Measurements from ENCODE around the gene TIMM21. TPM values are rescaled to one million over a fixed set of nuclear protein-coding genes. Genes with fewer than 3 reads are reported as not detected.
A peak's percentile ranks its signal among the peaks of the same experiment; 100 is the strongest.

Gene TIMM21
- total and polyA plus RNA-seq, 2 of the 13 experiments (the other 11 are each of a cell fraction or from before 2014, with no cell fraction given), result 29.6 to 62.3 TPM

DNA sequence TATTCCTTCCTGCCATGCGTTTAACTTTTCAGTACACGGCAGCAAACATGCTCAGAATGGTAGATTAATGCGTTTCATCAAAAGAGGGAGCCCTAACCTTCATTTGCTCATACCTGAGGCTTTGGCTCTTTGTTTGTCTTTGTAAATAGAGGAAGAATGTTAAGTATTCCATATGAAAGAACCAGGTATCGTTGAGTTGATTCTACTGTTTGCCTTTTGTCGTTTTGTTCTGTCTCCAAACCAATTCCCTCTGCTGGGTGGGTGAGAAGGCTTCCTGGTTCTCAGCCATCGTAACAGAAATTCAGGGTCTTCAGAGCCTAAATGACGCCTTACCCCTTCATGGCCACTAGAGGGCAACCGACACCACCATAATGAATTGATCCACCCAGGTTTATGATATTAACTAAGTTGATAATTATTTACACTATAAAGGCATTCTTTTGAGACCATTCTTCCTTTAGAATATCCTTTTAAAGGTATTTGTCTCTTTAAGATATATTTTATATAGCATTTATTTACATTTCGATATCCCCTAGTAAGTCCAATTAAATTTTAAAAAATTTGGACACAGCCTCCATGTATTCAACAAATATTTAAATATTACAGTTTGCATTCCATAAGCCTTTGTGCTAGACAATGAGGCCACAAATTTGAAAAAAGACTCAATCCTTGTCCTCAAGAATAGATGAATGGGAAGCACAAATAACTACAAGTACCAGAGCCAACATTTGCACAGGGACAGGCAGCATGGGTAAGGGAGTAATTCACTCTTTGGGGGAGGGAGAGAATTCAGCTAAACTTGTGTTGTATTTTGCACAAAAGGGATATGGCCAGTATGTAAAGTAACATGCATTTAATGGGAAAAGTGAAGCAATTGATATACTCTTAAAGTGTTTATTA, 48.1 kb downstream of the TIMM21 start (continued):
- TF ChIP-seq NCOR1 (IDR thresholded peaks at IDR 0.05; ENCODE audit: borderline replicate concordance, low read length) (no peak), ZSCAN31 (CRISPR knock-in tag; IDR thresholded peaks at IDR 0.05; ENCODE audit: low read depth) (no peak), MIXL1 (CRISPR knock-in tag; IDR thresholded peaks at IDR 0.05) (peak; percentile 79), ZNF143 (CRISPR knock-in tag; IDR thresholded peaks at IDR 0.05) (no peak), NFE2 (CRISPR knock-in tag; IDR thresholded peaks at IDR 0.05) (no peak), FOXK1 (CRISPR knock-in tag; IDR thresholded peaks at IDR 0.05; ENCODE audit: borderline replicate concordance, low read depth) (no peak), BRCA1 (CRISPR knock-in tag; IDR thresholded peaks at IDR 0.05) (0 out of 2 replicates have a peak, but pooled peaks have one; percentile 6), ZNF138 (CRISPR knock-in tag; IDR thresholded peaks at IDR 0.05; ENCODE audit: low read depth) (no peak), KLF11 (CRISPR knock-in tag; IDR thresholded peaks at IDR 0.05) (0 out of 2 replicates have a peak, but pooled peaks have one; percentile 51), NKX3-1 (CRISPR knock-in tag; IDR thresholded peaks at IDR 0.05) (no peak), RBFOX2 (IDR thresholded peaks at IDR 0.05; ENCODE audit: low read depth, low read length) (no peak)
- TF ChIP-seq, protein P1, sequence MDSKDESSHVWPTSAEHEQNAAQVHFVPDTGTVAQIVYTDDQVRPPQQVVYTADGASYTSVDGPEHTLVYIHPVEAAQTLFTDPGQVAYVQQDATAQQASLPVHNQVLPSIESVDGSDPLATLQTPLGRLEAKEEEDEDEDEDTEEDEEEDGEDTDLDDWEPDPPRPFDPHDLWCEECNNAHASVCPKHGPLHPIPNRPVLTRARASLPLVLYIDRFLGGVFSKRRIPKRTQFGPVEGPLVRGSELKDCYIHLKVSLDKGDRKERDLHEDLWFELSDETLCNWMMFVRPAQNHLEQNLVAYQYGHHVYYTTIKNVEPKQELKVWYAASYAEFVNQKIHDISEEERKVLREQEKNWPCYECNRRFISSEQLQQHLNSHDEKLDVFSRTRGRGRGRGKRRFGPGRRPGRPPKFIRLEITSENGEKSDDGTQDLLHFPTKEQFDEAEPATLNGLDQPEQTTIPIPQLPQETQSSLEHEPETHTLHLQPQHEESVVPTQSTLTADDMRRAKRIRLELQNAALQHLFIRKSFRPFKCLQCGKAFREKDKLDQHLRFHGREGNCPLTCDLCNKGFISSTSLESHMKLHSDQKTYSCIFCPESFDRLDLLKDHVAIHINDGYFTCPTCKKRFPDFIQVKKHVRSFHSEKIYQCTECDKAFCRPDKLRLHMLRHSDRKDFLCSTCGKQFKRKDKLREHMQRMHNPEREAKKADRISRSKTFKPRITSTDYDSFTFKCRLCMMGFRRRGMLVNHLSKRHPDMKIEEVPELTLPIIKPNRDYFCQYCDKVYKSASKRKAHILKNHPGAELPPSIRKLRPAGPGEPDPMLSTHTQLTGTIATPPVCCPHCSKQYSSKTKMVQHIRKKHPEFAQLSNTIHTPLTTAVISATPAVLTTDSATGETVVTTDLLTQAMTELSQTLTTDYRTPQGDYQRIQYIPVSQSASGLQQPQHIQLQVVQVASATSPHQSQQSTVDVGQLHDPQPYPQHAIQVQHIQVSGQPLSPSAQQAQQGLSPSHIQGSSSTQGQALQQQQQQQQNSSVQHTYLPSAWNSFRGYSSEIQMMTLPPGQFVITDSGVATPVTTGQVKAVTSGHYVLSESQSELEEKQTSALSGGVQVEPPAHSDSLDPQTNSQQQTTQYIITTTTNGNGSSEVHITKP (CRISPR knock-in tag; IDR thresholded peaks at IDR 0.05; ENCODE audit: low read depth), result no peak
- TF ChIP-seq, protein P2, sequence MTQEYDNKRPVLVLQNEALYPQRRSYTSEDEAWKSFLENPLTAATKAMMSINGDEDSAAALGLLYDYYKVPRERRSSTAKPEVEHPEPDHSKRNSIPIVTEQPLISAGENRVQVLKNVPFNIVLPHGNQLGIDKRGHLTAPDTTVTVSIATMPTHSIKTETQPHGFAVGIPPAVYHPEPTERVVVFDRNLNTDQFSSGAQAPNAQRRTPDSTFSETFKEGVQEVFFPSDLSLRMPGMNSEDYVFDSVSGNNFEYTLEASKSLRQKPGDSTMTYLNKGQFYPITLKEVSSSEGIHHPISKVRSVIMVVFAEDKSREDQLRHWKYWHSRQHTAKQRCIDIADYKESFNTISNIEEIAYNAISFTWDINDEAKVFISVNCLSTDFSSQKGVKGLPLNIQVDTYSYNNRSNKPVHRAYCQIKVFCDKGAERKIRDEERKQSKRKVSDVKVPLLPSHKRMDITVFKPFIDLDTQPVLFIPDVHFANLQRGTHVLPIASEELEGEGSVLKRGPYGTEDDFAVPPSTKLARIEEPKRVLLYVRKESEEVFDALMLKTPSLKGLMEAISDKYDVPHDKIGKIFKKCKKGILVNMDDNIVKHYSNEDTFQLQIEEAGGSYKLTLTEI (CRISPR knock-in tag; conservative IDR thresholded peaks at IDR 0.05), result no peak
- TF ChIP-seq, protein P3, sequence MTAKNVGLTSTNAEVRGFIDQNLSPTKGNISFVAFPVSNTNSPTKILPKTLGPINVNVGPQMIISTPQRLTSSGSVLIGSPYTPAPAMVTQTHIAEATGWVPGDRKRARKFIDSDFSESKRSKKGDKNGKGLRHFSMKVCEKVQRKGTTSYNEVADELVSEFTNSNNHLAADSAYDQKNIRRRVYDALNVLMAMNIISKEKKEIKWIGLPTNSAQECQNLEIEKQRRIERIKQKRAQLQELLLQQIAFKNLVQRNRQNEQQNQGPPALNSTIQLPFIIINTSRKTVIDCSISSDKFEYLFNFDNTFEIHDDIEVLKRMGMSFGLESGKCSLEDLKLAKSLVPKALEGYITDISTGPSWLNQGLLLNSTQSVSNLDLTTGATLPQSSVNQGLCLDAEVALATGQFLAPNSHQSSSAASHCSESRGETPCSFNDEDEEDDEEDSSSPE (CRISPR knock-in tag; IDR thresholded peaks at IDR 0.05), result no peak
- TF ChIP-seq, protein P4, sequence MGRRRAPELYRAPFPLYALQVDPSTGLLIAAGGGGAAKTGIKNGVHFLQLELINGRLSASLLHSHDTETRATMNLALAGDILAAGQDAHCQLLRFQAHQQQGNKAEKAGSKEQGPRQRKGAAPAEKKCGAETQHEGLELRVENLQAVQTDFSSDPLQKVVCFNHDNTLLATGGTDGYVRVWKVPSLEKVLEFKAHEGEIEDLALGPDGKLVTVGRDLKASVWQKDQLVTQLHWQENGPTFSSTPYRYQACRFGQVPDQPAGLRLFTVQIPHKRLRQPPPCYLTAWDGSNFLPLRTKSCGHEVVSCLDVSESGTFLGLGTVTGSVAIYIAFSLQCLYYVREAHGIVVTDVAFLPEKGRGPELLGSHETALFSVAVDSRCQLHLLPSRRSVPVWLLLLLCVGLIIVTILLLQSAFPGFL (CRISPR knock-in tag; IDR thresholded peaks at IDR 0.05), result no peak
- TF ChIP-seq, protein P5, sequence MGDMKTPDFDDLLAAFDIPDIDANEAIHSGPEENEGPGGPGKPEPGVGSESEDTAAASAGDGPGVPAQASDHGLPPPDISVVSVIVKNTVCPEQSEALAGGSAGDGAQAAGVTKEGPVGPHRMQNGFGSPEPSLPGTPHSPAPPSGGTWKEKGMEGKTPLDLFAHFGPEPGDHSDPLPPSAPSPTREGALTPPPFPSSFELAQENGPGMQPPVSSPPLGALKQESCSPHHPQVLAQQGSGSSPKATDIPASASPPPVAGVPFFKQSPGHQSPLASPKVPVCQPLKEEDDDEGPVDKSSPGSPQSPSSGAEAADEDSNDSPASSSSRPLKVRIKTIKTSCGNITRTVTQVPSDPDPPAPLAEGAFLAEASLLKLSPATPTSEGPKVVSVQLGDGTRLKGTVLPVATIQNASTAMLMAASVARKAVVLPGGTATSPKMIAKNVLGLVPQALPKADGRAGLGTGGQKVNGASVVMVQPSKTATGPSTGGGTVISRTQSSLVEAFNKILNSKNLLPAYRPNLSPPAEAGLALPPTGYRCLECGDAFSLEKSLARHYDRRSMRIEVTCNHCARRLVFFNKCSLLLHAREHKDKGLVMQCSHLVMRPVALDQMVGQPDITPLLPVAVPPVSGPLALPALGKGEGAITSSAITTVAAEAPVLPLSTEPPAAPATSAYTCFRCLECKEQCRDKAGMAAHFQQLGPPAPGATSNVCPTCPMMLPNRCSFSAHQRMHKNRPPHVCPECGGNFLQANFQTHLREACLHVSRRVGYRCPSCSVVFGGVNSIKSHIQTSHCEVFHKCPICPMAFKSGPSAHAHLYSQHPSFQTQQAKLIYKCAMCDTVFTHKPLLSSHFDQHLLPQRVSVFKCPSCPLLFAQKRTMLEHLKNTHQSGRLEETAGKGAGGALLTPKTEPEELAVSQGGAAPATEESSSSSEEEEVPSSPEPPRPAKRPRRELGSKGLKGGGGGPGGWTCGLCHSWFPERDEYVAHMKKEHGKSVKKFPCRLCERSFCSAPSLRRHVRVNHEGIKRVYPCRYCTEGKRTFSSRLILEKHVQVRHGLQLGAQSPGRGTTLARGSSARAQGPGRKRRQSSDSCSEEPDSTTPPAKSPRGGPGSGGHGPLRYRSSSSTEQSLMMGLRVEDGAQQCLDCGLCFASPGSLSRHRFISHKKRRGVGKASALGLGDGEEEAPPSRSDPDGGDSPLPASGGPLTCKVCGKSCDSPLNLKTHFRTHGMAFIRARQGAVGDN (CRISPR knock-in tag; IDR thresholded peaks at IDR 0.05), result no peak

Measured in HepG2 (cell line).